NCI-H187 (cell line): ENCODE measurements around the gene TTYH3.
"Not testable (repeated sequence)": the region's sequence is repeated elsewhere in the genome, so short reads cannot be mapped to it uniquely, and the experiment has no call there.

Experiments used
- DNase-seq, 2 experiments: peaks; one replicate each; lab custom pipeline; 2025; lab: John Stamatoyannopoulos, UW

The TTYH3 gene

GRCh38 chr7:2665359-2665791, 33.6 kb downstream of the TTYH3 start:
- no peak for DNase-seq

GRCh38 chr7:2666155-2666554, 34.4 kb downstream of the TTYH3 start:
- no peak for DNase-seq

- no peak for DNase-seq
Observed at GRCh38 chr7:2666588-2667250, 34.9 kb downstream of the TTYH3 start.

GRCh38 chr7:2667843-2668242, 36.1 kb downstream of the TTYH3 start:
- DNase-seq = no peak

- no peak for DNase-seq
Observed at GRCh38 chr7:2668401-2668800, 36.6 kb downstream of the TTYH3 start.

GRCh38 chr7:2670171-2670570, 38.4 kb downstream of the TTYH3 start:
- no peak for DNase-seq

GRCh38 chr7:2670720-2671391, 39.1 kb downstream of the TTYH3 start:
- peak in 1 of 2 experiments; percentile 46 for DNase-seq

- DNase-seq = not testable (repeated sequence)
Observed at GRCh38 chr7:2673214-2673613, 41.4 kb downstream of the TTYH3 start.

GRCh38 chr7:2673934-2674333, 42.1 kb downstream of the TTYH3 start:
- no peak for DNase-seq

GRCh38 chr7:2675256-2675764, 43.5 kb downstream of the TTYH3 start:
- DNase-seq = no peak

GRCh38 chr7:2676576-2676975, 44.8 kb downstream of the TTYH3 start:
- DNase-seq = not testable (repeated sequence)

- not testable (repeated sequence) for DNase-seq
Observed at GRCh38 chr7:2678454-2678853, 46.7 kb downstream of the TTYH3 start.

- not testable (repeated sequence) for DNase-seq
Observed at GRCh38 chr7:2679135-2680127, 47.6 kb downstream of the TTYH3 start.

GRCh38 chr7:2680256-2680655, 48.5 kb downstream of the TTYH3 start:
- no peak for DNase-seq

GRCh38 chr7:2680792-2681490, 49.2 kb downstream of the TTYH3 start:
- DNase-seq = peak in 1 of 2 experiments; percentile 25

GRCh38 chr7:2681929-2682799, 50.4 kb downstream of the TTYH3 start:
- DNase-seq = no peak

- no peak for DNase-seq
Observed at GRCh38 chr7:2684501-2684900, 52.7 kb downstream of the TTYH3 start.

- no peak for DNase-seq
Observed at GRCh38 chr7:2686101-2686500, 54.3 kb downstream of the TTYH3 start.

- DNase-seq = no peak
Observed at GRCh38 chr7:2687338-2687869, 55.6 kb downstream of the TTYH3 start.

- no peak for DNase-seq
Observed at GRCh38 chr7:2687881-2688318, 56.1 kb downstream of the TTYH3 start, which contains the start of gene AMZ1. Gene AMZ1 (plus strand): TSS chr7:2688202. CDS start chr7:2700452, 12,250 bp downstream.
